ENCODE data around the gene OSBPL5. TPM values are rescaled to one million over a fixed set of nuclear protein-coding genes. Genes with fewer than 3 reads are reported as not detected.

The OSBPL5 gene
- polyA plus RNA-seq, 1 donor = 14.1 TPM

GRCh38 chr11:3132831-3133260 lies 32.3 kb downstream of the OSBPL5 start:
- H3K4me3 ChIP-seq (ENCODE audit: low read length) = no peak overlapping the region
- WGBS (ENCODE audit: insufficient coverage, low lambda C conversion rate) = no CpG with 5 or more reads among the region's 8 CpGs
- no peak for DNase-seq

DNA sequence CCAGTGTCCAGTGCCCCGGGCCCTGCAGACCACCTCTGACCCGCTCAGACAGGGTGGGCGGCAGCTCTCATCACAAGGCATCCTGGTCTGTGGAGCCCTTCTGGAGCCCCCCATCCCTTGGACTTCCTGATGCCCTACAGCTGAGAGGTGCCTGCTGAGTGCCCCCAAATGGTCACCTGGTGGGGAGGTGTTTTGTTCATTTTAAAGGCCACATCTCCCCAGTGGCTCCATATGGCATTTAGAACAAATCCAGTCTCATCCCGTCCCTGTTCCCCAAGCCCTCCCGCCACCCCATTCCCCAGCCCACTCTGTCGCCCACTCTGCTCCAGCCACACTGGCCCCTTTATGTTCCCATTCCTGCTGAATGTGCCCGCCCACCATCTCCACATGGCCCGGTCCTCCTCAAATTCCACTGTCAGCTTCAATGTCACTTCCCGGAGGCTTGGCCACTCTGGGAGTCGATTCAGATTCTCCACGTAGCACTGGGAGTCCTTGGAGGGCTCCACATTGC lies 32.8 kb downstream of the OSBPL5 start:
- Histone ChIP-seq H3K27ac (ENCODE audit: low read length) (no peak overlapping the region), H3K9me3 (ENCODE audit: control insufficient read depth, low read depth, low read length) (no peaks in the 10 kb centered on the region), H3K36me3 (ENCODE audit: control insufficient read depth, insufficient read depth, low read length) (peaks cover 12% of the 10 kb centered on the region), H3K4me3 (ENCODE audit: low read length) (no peak overlapping the region), H3K4me1 (ENCODE audit: control insufficient read depth, insufficient read depth, low read length) (peaks cover 16% of the 10 kb centered on the region), H3K27me3 (ENCODE audit: control insufficient read depth, insufficient read depth, low read length) (no peaks in the 10 kb centered on the region)
- no peak for DNase-seq
- WGBS (ENCODE audit: insufficient coverage, low lambda C conversion rate) = 80% methylated on average over 1 of the region's 11 CpGs

More at GRCh38 chr11:3132831-3133260, 32.3 kb downstream of the OSBPL5 start:
- no peaks in the 10 kb centered on the region for H3K9me3 ChIP-seq (ENCODE audit: control insufficient read depth, low read depth, low read length)
- H3K27ac ChIP-seq (ENCODE audit: low read length) = no peak overlapping the region
- H3K27me3 ChIP-seq (ENCODE audit: control insufficient read depth, insufficient read depth, low read length) = no peaks in the 10 kb centered on the region
- H3K36me3 ChIP-seq (ENCODE audit: control insufficient read depth, insufficient read depth, low read length) = peaks cover 10% of the 10 kb centered on the region
- H3K4me1 ChIP-seq (ENCODE audit: control insufficient read depth, insufficient read depth, low read length) = peaks cover 16% of the 10 kb centered on the region

GRCh38 chr11:3131330-3131941 lies 33.7 kb downstream of the OSBPL5 start:
- Histone ChIP-seq H3K4me3 (ENCODE audit: low read length) (no peak overlapping the region), H3K36me3 (ENCODE audit: control insufficient read depth, insufficient read depth, low read length) (peaks cover 15% of the 10 kb centered on the region), H3K9me3 (ENCODE audit: control insufficient read depth, low read depth, low read length) (no peaks in the 10 kb centered on the region), H3K27me3 (ENCODE audit: control insufficient read depth, insufficient read depth, low read length) (no peaks in the 10 kb centered on the region), H3K4me1 (ENCODE audit: control insufficient read depth, insufficient read depth, low read length) (peaks cover 12% of the 10 kb centered on the region), H3K27ac (ENCODE audit: low read length) (no peak overlapping the region)
- DNase-seq = no peak
- 94% methylated on average over 2 of the region's 2 CpGs for WGBS (ENCODE audit: insufficient coverage, low lambda C conversion rate)

DNA sequence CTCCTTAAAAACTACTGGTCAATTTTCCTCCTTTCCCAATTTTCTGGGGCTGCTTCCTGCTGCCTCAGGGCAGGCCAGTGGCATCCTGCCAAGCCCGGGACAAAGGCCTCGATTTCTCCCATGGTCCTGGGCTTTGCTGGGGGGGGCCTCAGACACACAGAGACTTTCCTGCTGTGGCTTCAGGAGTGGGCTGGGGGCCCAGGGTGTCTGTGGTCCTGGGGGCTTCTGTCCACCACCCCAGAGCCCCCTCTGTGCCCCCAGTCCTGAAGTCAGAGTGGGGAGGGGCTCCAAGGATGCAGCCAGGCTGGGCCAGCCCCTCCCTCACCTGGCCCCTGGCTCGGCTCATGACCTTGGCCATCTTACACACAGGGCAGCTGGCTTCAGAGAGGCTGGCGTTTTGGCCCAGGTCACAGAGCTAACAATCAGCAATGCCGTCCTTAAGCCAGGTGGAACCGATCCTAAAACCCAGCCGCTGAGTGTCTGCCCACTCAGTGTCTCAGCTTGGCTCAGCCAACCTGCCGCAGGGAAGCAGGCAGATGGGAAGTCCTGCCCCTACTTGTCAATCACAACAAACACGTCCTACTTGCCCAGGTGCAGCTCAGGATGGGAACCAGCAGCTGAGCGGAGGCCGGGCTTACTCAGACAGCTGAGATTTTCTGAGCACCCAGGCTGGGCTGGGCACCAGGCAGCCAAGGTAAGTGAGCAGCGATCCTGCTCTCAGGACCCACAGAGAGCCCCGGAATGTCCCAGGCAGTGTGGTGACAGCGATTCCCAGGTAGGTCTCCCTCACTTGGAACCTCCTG lies 34.6 kb downstream of the OSBPL5 start:
- no peak for DNase-seq
- no peaks in the 10 kb centered on the region for H3K27me3 ChIP-seq (ENCODE audit: control insufficient read depth, insufficient read depth, low read length)
- peaks cover 18% of the 10 kb centered on the region for H3K36me3 ChIP-seq (ENCODE audit: control insufficient read depth, insufficient read depth, low read length)
- peaks cover 2% of the 10 kb centered on the region for H3K4me1 ChIP-seq (ENCODE audit: control insufficient read depth, insufficient read depth, low read length)
- H3K4me3 ChIP-seq (ENCODE audit: low read length) = no peak overlapping the region
- no peak overlapping the region for H3K27ac ChIP-seq (ENCODE audit: low read length)
- WGBS (ENCODE audit: insufficient coverage, low lambda C conversion rate) = no CpG with 5 or more reads among the region's 14 CpGs
- H3K9me3 ChIP-seq (ENCODE audit: control insufficient read depth, low read depth, low read length) = no peaks in the 10 kb centered on the region

DNA sequence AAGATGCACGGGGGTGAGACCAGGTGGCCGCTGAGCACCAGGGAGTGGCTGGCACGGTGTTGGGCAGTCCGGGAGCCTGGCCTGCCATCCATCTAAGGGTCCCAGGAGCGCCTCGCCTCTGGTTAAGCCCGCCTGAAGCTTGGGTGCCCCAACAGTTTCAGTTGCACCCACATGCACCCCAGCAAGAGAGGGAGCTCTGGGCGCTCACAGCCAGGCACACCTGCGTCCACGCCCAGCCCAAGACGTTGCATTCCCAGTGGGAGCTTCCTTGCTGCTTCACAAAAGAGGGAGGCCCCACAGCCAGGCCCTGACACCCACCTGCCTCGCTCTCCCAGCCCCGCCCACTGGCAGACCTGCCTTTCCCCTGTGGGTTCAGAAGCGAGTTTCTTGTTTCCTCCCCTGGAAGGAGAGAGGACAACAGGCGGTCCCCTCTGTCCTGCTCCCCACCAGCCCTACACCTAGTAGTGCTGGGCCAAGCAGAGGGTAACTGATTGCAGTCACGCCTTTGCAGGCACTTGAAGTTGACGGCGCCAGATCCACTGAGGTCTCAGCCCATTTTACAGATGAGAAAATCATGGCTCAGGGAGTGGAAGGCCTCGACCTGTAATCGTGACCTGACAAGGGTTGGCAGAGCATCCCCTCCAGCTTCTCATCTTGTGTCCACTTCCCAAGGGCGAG lies 35.4 kb downstream of the OSBPL5 start:
- H3K36me3 ChIP-seq (ENCODE audit: control insufficient read depth, insufficient read depth, low read length) = peaks cover 24% of the 10 kb centered on the region
- H3K27ac ChIP-seq (ENCODE audit: low read length) = no peak overlapping the region
- H3K4me1 ChIP-seq (ENCODE audit: control insufficient read depth, insufficient read depth, low read length) = no peaks in the 10 kb centered on the region
- no peaks in the 10 kb centered on the region for H3K27me3 ChIP-seq (ENCODE audit: control insufficient read depth, insufficient read depth, low read length)
- no peak for DNase-seq
- no CpG with 5 or more reads among the region's 21 CpGs for WGBS (ENCODE audit: insufficient coverage, low lambda C conversion rate)
- H3K9me3 ChIP-seq (ENCODE audit: control insufficient read depth, low read depth, low read length) = no peaks in the 10 kb centered on the region
- no peak overlapping the region for H3K4me3 ChIP-seq (ENCODE audit: low read length)

- peaks cover 29% of the 10 kb centered on the region for H3K36me3 ChIP-seq (ENCODE audit: control insufficient read depth, insufficient read depth, low read length)
Observed at GRCh38 chr11:3129181-3129590, 35.9 kb downstream of the OSBPL5 start.

GRCh38 chr11:3128356-3129180 lies 36.5 kb downstream of the OSBPL5 start:
- WGBS (ENCODE audit: insufficient coverage, low lambda C conversion rate) = no CpG with 5 or more reads among the region's 19 CpGs
- Histone ChIP-seq H3K4me1 (ENCODE audit: control insufficient read depth, insufficient read depth, low read length) (no peaks in the 10 kb centered on the region), H3K36me3 (ENCODE audit: control insufficient read depth, insufficient read depth, low read length) (peaks cover 31% of the 10 kb centered on the region), H3K27me3 (ENCODE audit: control insufficient read depth, insufficient read depth, low read length) (no peaks in the 10 kb centered on the region), H3K4me3 (ENCODE audit: low read length) (no peak overlapping the region), H3K9me3 (ENCODE audit: control insufficient read depth, low read depth, low read length) (no peaks in the 10 kb centered on the region), H3K27ac (ENCODE audit: low read length) (no peak overlapping the region)
- DNase-seq = no peak

More at GRCh38 chr11:3129181-3129590, 35.9 kb downstream of the OSBPL5 start:
- H3K27ac ChIP-seq (ENCODE audit: low read length) = no peak overlapping the region
- H3K4me3 ChIP-seq (ENCODE audit: low read length) = no peak overlapping the region
- H3K27me3 ChIP-seq (ENCODE audit: control insufficient read depth, insufficient read depth, low read length) = no peaks in the 10 kb centered on the region
- WGBS (ENCODE audit: insufficient coverage, low lambda C conversion rate) = 80% methylated on average over 1 of the region's 10 CpGs
- no peaks in the 10 kb centered on the region for H3K9me3 ChIP-seq (ENCODE audit: control insufficient read depth, low read depth, low read length)
- H3K4me1 ChIP-seq (ENCODE audit: control insufficient read depth, insufficient read depth, low read length) = no peaks in the 10 kb centered on the region
- DNase-seq = no peak

GRCh38 chr11:3127706-3128355 lies 37.3 kb downstream of the OSBPL5 start:
- Histone ChIP-seq H3K4me1 (ENCODE audit: control insufficient read depth, insufficient read depth, low read length) (no peaks in the 10 kb centered on the region), H3K9me3 (ENCODE audit: control insufficient read depth, low read depth, low read length) (no peaks in the 10 kb centered on the region), H3K36me3 (ENCODE audit: control insufficient read depth, insufficient read depth, low read length) (peaks cover 32% of the 10 kb centered on the region), H3K27ac (ENCODE audit: low read length) (no peak overlapping the region), H3K27me3 (ENCODE audit: control insufficient read depth, insufficient read depth, low read length) (no peaks in the 10 kb centered on the region), H3K4me3 (ENCODE audit: low read length) (no peak overlapping the region)
- DNase-seq = no peak
- WGBS (ENCODE audit: insufficient coverage, low lambda C conversion rate) = no CpG with 5 or more reads among the region's 16 CpGs

DNA sequence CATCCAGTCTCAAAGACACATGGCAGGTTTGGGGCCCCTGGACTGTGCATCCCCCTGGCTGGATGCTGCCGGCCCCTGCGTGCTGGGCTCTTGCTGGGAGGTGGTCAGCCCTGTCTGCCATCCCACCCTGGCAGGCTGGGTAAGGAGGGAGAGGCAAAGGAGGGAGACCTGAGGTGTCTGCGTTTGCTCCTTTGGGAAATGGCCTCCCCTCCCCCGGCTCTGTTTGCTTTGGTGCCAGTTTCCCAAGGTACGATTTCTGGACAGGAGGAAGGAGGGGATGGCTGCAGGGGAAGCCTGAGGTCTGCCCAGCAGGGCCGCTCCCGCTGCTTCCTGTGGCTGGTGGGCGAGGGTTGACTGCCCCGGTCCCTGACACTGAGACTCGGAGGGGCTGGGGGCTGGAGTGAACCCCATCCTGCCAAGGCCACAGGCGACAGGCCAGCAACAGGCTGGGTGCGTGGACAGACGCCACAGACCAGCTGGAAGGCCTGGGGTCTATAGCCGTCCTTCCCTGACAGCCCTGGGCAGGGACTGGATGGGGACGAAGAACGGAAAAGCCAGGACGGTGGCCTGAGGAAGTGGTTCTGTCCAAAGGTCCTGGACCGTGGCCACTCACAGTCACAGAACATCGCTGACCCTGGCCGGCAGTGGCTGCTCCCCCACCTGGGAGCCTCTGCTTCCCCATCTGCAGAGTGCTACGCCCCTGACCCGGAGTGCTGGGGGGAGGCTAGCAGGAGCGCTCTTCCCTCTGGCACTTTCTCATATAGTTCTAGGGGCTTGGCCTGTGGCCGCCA lies 38.0 kb downstream of the OSBPL5 start:
- no peaks in the 10 kb centered on the region for H3K4me1 ChIP-seq (ENCODE audit: control insufficient read depth, insufficient read depth, low read length)
- no peak for DNase-seq
- no CpG with 5 or more reads among the region's 24 CpGs for WGBS (ENCODE audit: insufficient coverage, low lambda C conversion rate)
- no peak overlapping the region for H3K4me3 ChIP-seq (ENCODE audit: low read length)
- H3K27me3 ChIP-seq (ENCODE audit: control insufficient read depth, insufficient read depth, low read length) = no peaks in the 10 kb centered on the region
- H3K36me3 ChIP-seq (ENCODE audit: control insufficient read depth, insufficient read depth, low read length) = peaks cover 33% of the 10 kb centered on the region
- H3K27ac ChIP-seq (ENCODE audit: low read length) = no peak overlapping the region
- no peaks in the 10 kb centered on the region for H3K9me3 ChIP-seq (ENCODE audit: control insufficient read depth, low read depth, low read length)

All from large intestine (tissue), 3 donors.